ENCODE measurements around the gene RAB1B.

The RAB1B gene

GRCh38 chr11:66268244-66268951 lies at the start of gene RAB1B:
Gene RAB1B (plus strand): TSS chr11:66268639. CDS start chr11:66268680, 41 bp downstream.
- DNase-seq = peak; percentile 96

- no peak for DNase-seq
Measured at GRCh38 chr11:66218846-66219620, 49.4 kb upstream of the RAB1B start.

- no peak for DNase-seq
Measured at GRCh38 chr11:66219846-66220565, 48.4 kb upstream of the RAB1B start.

- no peak for DNase-seq
Measured at GRCh38 chr11:66220566-66220935, 47.9 kb upstream of the RAB1B start.

- DNase-seq = no peak
Measured at GRCh38 chr11:66221012-66221411, 47.4 kb upstream of the RAB1B start.

GRCh38 chr11:66221726-66222236 lies 46.7 kb upstream of the RAB1B start:
- no peak for DNase-seq

GRCh38 chr11:66222358-66223149 lies 45.9 kb upstream of the RAB1B start:
- peak; percentile 79 for DNase-seq

GRCh38 chr11:66224226-66224855 lies 44.1 kb upstream of the RAB1B start:
- no peak for DNase-seq

GRCh38 chr11:66225066-66225465 lies 43.4 kb upstream of the RAB1B start:
- no peak for DNase-seq

GRCh38 chr11:66226101-66226500 lies 42.3 kb upstream of the RAB1B start:
- no peak for DNase-seq

- no peak for DNase-seq
Measured at GRCh38 chr11:66227700-66228099, 40.7 kb upstream of the RAB1B start.

GRCh38 chr11:66228521-66228920 lies 39.9 kb upstream of the RAB1B start:
- no peak for DNase-seq

GRCh38 chr11:66230156-66230555 lies 38.3 kb upstream of the RAB1B start:
- DNase-seq = no peak

- no peak for DNase-seq
Measured at GRCh38 chr11:66230978-66231377, 37.5 kb upstream of the RAB1B start.

GRCh38 chr11:66231561-66231960 lies 36.9 kb upstream of the RAB1B start:
- no peak for DNase-seq

- no peak for DNase-seq
Measured at GRCh38 chr11:66232769-66233168, 35.7 kb upstream of the RAB1B start.

GRCh38 chr11:66233301-66233700 lies 35.1 kb upstream of the RAB1B start:
- DNase-seq = no peak

- DNase-seq = no peak
Measured at GRCh38 chr11:66235141-66235540, 33.3 kb upstream of the RAB1B start.

- no peak for DNase-seq
Measured at GRCh38 chr11:66237867-66238266, 30.6 kb upstream of the RAB1B start.

GRCh38 chr11:66238786-66239413 lies 29.5 kb upstream of the RAB1B start:
- no peak for DNase-seq

- DNase-seq = no peak
Measured at GRCh38 chr11:66239511-66239910, 28.9 kb upstream of the RAB1B start.
